ENCODE data around the gene KANK4.
"Not testable (repeated sequence)": the region's sequence is repeated elsewhere in the genome, so short reads cannot be mapped to it uniquely, and the experiment has no call there.

KANK4 gene

GRCh38 chr1:62250126-62250726 lies 69.0 kb downstream of the KANK4 start:
- H3K9me3 Mint-ChIP-seq = peaks cover 1% of the 10 kb centered on the region
- no peak for TF ChIP-seq CTCF (IDR thresholded peaks at IDR 0.05)
- peaks cover under 1% of the 10 kb centered on the region for H3K36me3 Mint-ChIP-seq (ENCODE audit: low read depth)
- H3K27me3 Mint-ChIP-seq (ENCODE audit: low read depth, poor library complexity) = peaks cover 6% of the 10 kb centered on the region
- H3K4me1 Mint-ChIP-seq = peaks cover 3% of the 10 kb centered on the region
- DNase-seq = no peak
- no peak overlapping the region for H3K4me3 Mint-ChIP-seq
- no peak overlapping the region for H3K27ac Mint-ChIP-seq

DNA sequence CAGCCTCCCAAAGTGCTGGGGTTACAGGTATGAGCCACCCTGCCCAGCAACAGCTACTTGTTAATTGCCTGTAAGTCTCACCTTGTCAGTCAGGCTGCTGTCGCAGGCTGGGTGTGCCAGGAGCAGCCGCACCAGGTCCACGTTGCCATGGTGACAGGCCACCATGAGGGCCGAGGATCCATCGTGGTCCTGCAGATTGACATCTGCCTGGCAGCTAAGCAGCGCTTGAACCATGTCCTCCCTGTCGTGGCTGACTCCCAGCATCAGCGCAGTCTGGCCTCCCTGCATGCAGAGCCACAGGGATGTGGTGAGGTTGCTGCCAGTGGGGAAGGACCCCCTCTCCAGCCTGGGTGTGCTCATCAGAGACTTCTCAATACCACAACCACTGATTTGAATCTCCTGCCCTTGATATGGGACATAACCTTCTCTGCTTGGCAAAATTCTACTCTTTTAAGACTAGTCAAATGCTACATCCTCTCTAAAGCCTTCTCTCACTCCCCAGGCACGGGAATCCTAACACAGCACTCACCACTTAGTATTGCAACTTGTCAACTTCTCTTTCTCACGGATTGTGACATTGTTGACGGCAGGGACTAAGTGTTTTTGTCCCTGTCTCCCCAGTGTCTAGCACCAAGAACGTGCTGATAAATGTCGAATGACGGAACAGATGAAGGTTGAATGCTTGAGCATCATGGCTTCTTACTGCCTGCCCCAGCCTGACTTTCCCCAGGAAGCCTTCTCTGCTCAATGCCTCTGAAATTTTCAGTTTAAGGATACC lies 71.7 kb downstream of the KANK4 start:
- no peak for DNase-seq
- no peak overlapping the region for H3K27ac Mint-ChIP-seq
- peaks cover 7% of the 10 kb centered on the region for H3K4me1 Mint-ChIP-seq
- peaks cover 15% of the 10 kb centered on the region for H3K36me3 Mint-ChIP-seq (ENCODE audit: low read depth)
- TF ChIP-seq CTCF (IDR thresholded peaks at IDR 0.05) = no peak
- peaks cover 20% of the 10 kb centered on the region for H3K9me3 Mint-ChIP-seq
- H3K4me3 Mint-ChIP-seq = no peak overlapping the region
- peaks cover 9% of the 10 kb centered on the region for H3K27me3 Mint-ChIP-seq (ENCODE audit: low read depth, poor library complexity)

GRCh38 chr1:62245201-62245600 lies 74.0 kb downstream of the KANK4 start:
- DNase-seq = no peak
- Mint-ChIP-seq H3K36me3 (ENCODE audit: low read depth) (peaks cover 15% of the 10 kb centered on the region), H3K4me1 (peaks cover 19% of the 10 kb centered on the region), H3K27me3 (ENCODE audit: low read depth, poor library complexity) (peaks cover 4% of the 10 kb centered on the region), H3K27ac (no peak overlapping the region), H3K4me3 (no peak overlapping the region), H3K9me3 (peaks cover 20% of the 10 kb centered on the region)
- no peak for TF ChIP-seq CTCF (IDR thresholded peaks at IDR 0.05)

DNA sequence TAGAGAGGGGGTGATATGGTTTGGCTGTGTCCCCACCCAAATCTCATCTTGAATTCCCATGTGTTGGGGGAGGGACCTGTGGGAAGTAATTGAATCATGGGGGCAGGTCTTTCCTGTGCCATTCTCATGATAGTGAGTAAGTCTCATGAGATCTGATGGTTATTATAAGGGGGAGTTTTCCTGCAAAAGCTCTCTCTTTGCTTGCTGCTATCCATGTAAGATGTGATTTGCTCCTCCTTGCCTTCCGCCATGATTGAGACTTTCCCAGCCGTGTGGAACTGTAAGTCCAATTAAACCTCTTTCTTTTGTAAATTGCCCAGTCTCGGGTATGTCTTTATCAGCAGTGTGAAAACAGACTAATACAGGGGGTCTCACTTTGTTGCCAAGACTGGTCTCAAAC lies 74.9 kb downstream of the KANK4 start:
- Mint-ChIP-seq H3K4me1 (peaks cover 19% of the 10 kb centered on the region), H3K36me3 (ENCODE audit: low read depth) (peaks cover 15% of the 10 kb centered on the region), H3K9me3 (peaks cover 20% of the 10 kb centered on the region)
- H3K27me3 Mint-ChIP-seq (ENCODE audit: low read depth, poor library complexity); H3K27ac Mint-ChIP-seq; H3K4me3 Mint-ChIP-seq; DNase-seq: not testable (repeated sequence)

DNA sequence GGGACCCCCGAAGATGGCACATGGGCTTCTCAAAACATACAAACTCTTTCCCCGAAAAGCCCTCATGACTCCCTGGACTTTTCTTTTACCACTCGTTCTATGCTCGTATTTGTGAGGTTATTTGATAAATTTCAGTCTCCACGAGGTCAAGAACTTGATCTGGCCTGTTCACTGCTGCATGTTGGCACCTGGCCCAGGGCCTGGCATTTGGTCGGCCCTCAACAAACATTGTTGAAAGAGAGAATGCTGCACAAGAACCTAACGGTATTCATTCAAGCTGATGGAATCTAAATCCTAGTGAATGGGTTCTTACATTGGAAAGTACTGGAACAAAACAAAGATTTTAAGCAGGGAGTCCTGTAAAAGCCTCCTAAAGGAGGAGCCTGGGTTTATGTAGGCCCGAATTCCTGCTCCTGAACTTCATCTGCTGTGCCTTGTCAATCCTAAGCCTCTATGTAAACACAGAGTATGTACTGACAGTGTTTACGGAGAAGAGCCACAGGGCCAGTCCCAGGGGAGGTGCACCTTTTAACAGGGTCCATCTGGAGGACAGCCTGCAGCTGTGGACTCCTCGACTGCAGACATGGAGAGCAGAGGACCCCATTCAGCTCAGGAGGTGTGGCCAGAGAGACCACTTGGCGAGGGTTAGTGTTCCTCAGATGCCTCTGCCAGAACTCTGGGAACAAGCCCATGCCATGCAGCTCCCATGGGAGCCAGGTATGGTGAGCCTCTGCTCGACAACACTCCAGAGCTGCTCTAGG lies 77.7 kb downstream of the KANK4 start:
- H3K4me1 Mint-ChIP-seq = peaks cover 24% of the 10 kb centered on the region
- peaks cover 4% of the 10 kb centered on the region for H3K27me3 Mint-ChIP-seq (ENCODE audit: low read depth, poor library complexity)
- H3K36me3 Mint-ChIP-seq (ENCODE audit: low read depth) = peaks cover 15% of the 10 kb centered on the region
- peaks cover 20% of the 10 kb centered on the region for H3K9me3 Mint-ChIP-seq
- no peak for TF ChIP-seq CTCF (IDR thresholded peaks at IDR 0.05)
- DNase-seq = no peak
- no peak overlapping the region for H3K27ac Mint-ChIP-seq
- no peak overlapping the region for H3K4me3 Mint-ChIP-seq

DNA sequence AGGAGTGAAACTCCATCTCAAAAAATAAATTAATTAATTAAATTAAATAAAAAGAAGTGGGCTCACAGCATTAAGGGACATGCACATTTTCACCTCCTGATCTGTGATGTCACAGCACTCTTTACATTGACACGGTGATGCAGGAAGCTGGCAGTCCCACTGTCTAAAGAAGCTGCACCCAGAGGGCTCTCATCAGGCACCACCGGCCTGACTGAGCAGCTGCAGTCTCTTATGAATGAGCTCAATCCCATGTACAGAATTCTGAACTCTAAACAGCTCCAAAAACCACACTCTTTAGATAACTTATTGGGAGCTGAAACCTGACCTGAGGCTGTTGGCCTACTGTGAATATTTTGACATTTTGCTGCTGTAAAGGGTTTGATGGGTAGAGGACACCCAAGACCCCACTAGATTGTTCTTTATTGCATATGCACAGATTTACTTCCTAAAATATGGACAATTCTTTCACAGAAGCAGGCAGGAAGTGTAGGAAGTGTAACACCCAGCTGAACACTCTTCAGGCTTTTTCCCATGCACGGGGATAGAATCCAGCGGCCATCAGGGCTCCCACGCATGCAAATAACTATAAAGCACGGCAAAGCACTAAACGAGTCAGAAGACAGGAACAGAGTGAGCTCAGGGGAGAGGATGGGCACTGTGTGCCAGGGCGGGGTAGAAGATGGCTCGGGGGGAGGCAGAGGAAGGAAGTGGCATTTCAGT lies 78.4 kb downstream of the KANK4 start:
- peaks cover 20% of the 10 kb centered on the region for H3K9me3 Mint-ChIP-seq
- peaks cover 24% of the 10 kb centered on the region for H3K4me1 Mint-ChIP-seq
- H3K36me3 Mint-ChIP-seq (ENCODE audit: low read depth) = peaks cover 15% of the 10 kb centered on the region
- H3K4me3 Mint-ChIP-seq = no peak overlapping the region
- no peak for DNase-seq
- H3K27ac Mint-ChIP-seq = no peak overlapping the region
- peaks cover 4% of the 10 kb centered on the region for H3K27me3 Mint-ChIP-seq (ENCODE audit: low read depth, poor library complexity)
- TF ChIP-seq CTCF (IDR thresholded peaks at IDR 0.05) = no peak

DNA sequence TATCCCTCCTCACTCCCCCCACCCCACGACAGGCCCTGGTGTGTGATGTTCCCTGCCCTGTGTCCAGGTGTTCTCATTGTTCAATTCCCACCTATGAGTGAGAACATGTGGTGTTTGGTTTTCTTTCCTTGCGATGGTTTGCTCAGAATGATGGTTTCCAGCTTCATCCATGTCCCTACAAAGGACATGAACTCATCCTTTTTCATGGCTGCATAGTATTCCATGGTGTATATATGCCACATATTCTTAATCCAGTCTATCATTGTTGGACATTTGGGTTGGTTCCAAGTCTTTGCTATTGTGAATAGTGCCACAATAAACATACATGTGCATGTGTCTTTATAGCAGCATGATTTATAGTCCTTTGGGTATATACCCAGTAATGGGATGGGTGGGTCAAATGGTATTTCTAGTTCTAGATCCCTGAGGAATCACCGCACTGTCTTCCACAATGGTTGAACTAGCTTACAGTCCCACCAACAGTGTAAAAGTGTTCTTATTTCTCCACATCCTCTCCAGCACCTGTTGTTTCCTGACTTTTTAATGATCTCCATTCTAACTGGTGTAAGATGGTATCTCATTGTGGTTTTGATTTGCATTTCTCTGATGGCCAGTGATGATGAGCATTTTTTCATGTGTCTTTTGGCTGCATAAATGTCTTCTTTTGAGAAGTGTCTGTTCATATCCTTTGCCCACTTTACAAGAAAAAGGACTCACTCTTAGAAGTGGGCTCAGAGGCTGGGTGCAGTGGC lies 79.4 kb downstream of the KANK4 start:
- H3K36me3 Mint-ChIP-seq (ENCODE audit: low read depth) = peaks cover 11% of the 10 kb centered on the region
- peaks cover 22% of the 10 kb centered on the region for H3K4me1 Mint-ChIP-seq
- H3K9me3 Mint-ChIP-seq = peaks cover 15% of the 10 kb centered on the region
- H3K4me3 Mint-ChIP-seq; H3K27ac Mint-ChIP-seq; DNase-seq; H3K27me3 Mint-ChIP-seq (ENCODE audit: low read depth, poor library complexity): not testable (repeated sequence)
